ENCODE data around the gene ZCCHC2. TPM values are rescaled to one million over a fixed set of nuclear protein-coding genes. Genes with fewer than 3 reads are reported as not detected.

ZCCHC2 gene
- total RNA-seq, 4 donors from 2014 or later: 35.6 to 54.5 (median 37.2) TPM

GRCh38 chr18:62512532-62512931 lies 10.3 kb upstream of the ZCCHC2 start:
- no peak for TF ChIP-seq CTCF (IDR thresholded peaks at IDR 0.05)
- no peak for TF ChIP-seq POLR2A (IDR thresholded peaks at IDR 0.05)
- Histone ChIP-seq H3K27me3 (no peaks in the 10 kb centered on the region), H3K4me3 (no peak overlapping the region), H3K9me3 (peaks cover 0 to 16% (median 0%) of the 10 kb centered on the region in 4 donors), H3K36me3 (no peaks in the 10 kb centered on the region), H3K4me1 (no peaks in the 10 kb centered on the region), H3K27ac (no peak overlapping the region)
- no peak for DNase-seq

- DNase-seq: no peak
- H3K4me3 ChIP-seq: no peak overlapping the region
- no peak overlapping the region for H3K27ac ChIP-seq
- no peaks in the 10 kb centered on the region for H3K27me3 ChIP-seq
- TF ChIP-seq POLR2A (IDR thresholded peaks at IDR 0.05): no peak
- no peak for TF ChIP-seq CTCF (IDR thresholded peaks at IDR 0.05)
- H3K4me1 ChIP-seq: no peaks in the 10 kb centered on the region
- H3K9me3 ChIP-seq: peaks cover 0 to 16% (median 0%) of the 10 kb centered on the region in 4 donors
- H3K36me3 ChIP-seq: no peaks in the 10 kb centered on the region
Observed at GRCh38 chr18:62512996-62513395, 9.8 kb upstream of the ZCCHC2 start.

- no peak for TF ChIP-seq CTCF (IDR thresholded peaks at IDR 0.05)
- TF ChIP-seq POLR2A (IDR thresholded peaks at IDR 0.05): no peak
- no peaks in the 10 kb centered on the region for H3K4me1 ChIP-seq
- H3K4me3 ChIP-seq: no peak overlapping the region
- H3K27me3 ChIP-seq: no peaks in the 10 kb centered on the region
- no peak overlapping the region for H3K27ac ChIP-seq
- peaks cover 0 to 16% (median 0%) of the 10 kb centered on the region in 4 donors for H3K9me3 ChIP-seq
- DNase-seq: no peak
- H3K36me3 ChIP-seq: no peaks in the 10 kb centered on the region
Observed at GRCh38 chr18:62514570-62514969, 8.3 kb upstream of the ZCCHC2 start.

GRCh38 chr18:62516242-62516641 lies 6.6 kb upstream of the ZCCHC2 start:
- H3K27ac ChIP-seq: no peak overlapping the region
- no peak for DNase-seq
- peaks cover 0 to 3% (median 0%) of the 10 kb centered on the region in 4 donors for H3K4me1 ChIP-seq
- no peaks in the 10 kb centered on the region for H3K27me3 ChIP-seq
- no peak overlapping the region for H3K4me3 ChIP-seq
- peaks cover 0 to 16% (median 0%) of the 10 kb centered on the region in 4 donors for H3K9me3 ChIP-seq
- no peak for TF ChIP-seq POLR2A (IDR thresholded peaks at IDR 0.05)
- no peak for TF ChIP-seq CTCF (IDR thresholded peaks at IDR 0.05)
- H3K36me3 ChIP-seq: no peaks in the 10 kb centered on the region

- no peak for DNase-seq
- H3K27me3 ChIP-seq: no peaks in the 10 kb centered on the region
- H3K9me3 ChIP-seq: peaks cover 0 to 7% (median 0%) of the 10 kb centered on the region in 4 donors
- no peaks in the 10 kb centered on the region for H3K36me3 ChIP-seq
- no peak for TF ChIP-seq CTCF (IDR thresholded peaks at IDR 0.05)
- TF ChIP-seq POLR2A (IDR thresholded peaks at IDR 0.05): no peak
- no peak overlapping the region for H3K27ac ChIP-seq
- H3K4me3 ChIP-seq: no peak overlapping the region
- H3K4me1 ChIP-seq: peaks cover 0 to 7% (median 2%) of the 10 kb centered on the region in 4 donors
Observed at GRCh38 chr18:62518460-62519375, 4.1 kb upstream of the ZCCHC2 start.

All from Peyer's patch (tissue), 4 donors.